Adrenal gland (tissue), 5 donors: Measurements from ENCODE around the gene ST7.

Source experiments
- CTCF ChIP-seq, 6 experiments: fragments of 450-650 bp in 4 of 6; fragments of 200-600 bp in 2 of 6; sonication (generic) in 1 of 6; IDR thresholded peaks; 1 replicate in 5 of 6; 2 replicates in 1 of 6; pipeline versions ENCODE4 v1.5.1 to v1.8.0; 2016 to 2021; ENCODE audit warnings: antibody characterized with exemption in 6 of 6, mild to moderate bottlenecking in 2 of 6, moderate library complexity in 1 of 6
- POLR2A ChIP-seq, 2 donors: fragments of 450-650 bp; IDR thresholded peaks; one replicate each; pipeline ENCODE4 v1.6.1; 2017; ENCODE audit warnings: antibody characterized with exemption in 2 of 2, mild to moderate bottlenecking in 2 of 2, moderate library complexity in 1 of 2
- donor health status: DM: no; HTN: no; CAD: no.

GRCh38 chr7:116984917-116985316 lies 31.6 kb downstream of the ST7 start:
- peak; percentile 44 to 74 (median 63) for TF ChIP-seq CTCF (IDR thresholded peaks at IDR 0.05)
- TF ChIP-seq POLR2A (IDR thresholded peaks at IDR 0.05), result no peak
